Glutamatergic neuron (in vitro differentiated cells): ENCODE results near the gene LYL1. TPM values are rescaled to one million over a fixed set of nuclear protein-coding genes. Genes with fewer than 3 reads are reported as not detected.
A peak's percentile ranks its signal among the peaks of the same experiment; 100 is the strongest.

Experiments
- DNase-seq: peaks from one replicate; pipeline ENCODE4 v3.0.0; 2022
- H3K27ac Mint-ChIP-seq: one replicate; pipeline ENCODE4 v1.8.0; 2020; ENCODE audit warnings: mild to moderate bottlenecking, mixed read lengths, inconsistent platforms; ENCODE audit not compliant: unreplicated experiment
- H3K27me3 Mint-ChIP-seq: one replicate; pipeline ENCODE4 v1.8.0; 2020; ENCODE audit warnings: mild to moderate bottlenecking, moderate library complexity, mixed read lengths, inconsistent platforms; ENCODE audit not compliant: unreplicated experiment
- H3K36me3 Mint-ChIP-seq: one replicate; pipeline ENCODE4 v1.8.0; 2020; ENCODE audit warnings: mild to moderate bottlenecking, mixed read lengths, inconsistent platforms; ENCODE audit not compliant: unreplicated experiment
- H3K4me1 Mint-ChIP-seq: one replicate; pipeline ENCODE4 v1.8.0; 2020; ENCODE audit warnings: mild to moderate bottlenecking, low read depth, mixed read lengths, inconsistent platforms; ENCODE audit not compliant: unreplicated experiment
- H3K4me3 Mint-ChIP-seq: one replicate; pipeline ENCODE4 v1.8.0; 2020; ENCODE audit warnings: mild to moderate bottlenecking, mixed read lengths, inconsistent platforms; ENCODE audit not compliant: unreplicated experiment
- H3K9me3 Mint-ChIP-seq: one replicate; pipeline ENCODE4 v1.8.0; 2020; ENCODE audit warnings: mild to moderate bottlenecking, moderate library complexity, mixed read lengths, inconsistent platforms; ENCODE audit not compliant: unreplicated experiment
- CTCF ChIP-seq: fragments of 200-600 bp; sonication (generic); IDR thresholded peaks from one replicate; pipeline ENCODE4 v1.5.0; 2021; ENCODE audit not compliant: partially characterized antibody, unreplicated experiment
- total RNA-seq: library from RNA; stranded (reverse); fragmentation: NEBNext Ultra II Directional; extraction: Animal tissue kit (Norgen Biotek cat#: 25700); gene quantifications from one replicate; pipeline ENCODE4 v1.2.1, GENCODE V29; 2021; ENCODE audit not compliant: unreplicated experiment

Gene LYL1
- total RNA-seq, 1 donor from 2014 or later: 1.3 TPM

- Mint-ChIP-seq H3K4me3 (no peak overlapping the region), H3K9me3 (peaks cover 6% of the 10 kb centered on the region), H3K4me1 (peaks cover 20% of the 10 kb centered on the region), H3K27me3 (peaks cover 10% of the 10 kb centered on the region), H3K36me3 (no peaks in the 10 kb centered on the region), H3K27ac (no peak overlapping the region)
- DNase-seq: no peak
- TF ChIP-seq CTCF: no peak
Measured at GRCh38 chr19:13064092-13064489, 38.6 kb downstream of the LYL1 start.

DNA sequence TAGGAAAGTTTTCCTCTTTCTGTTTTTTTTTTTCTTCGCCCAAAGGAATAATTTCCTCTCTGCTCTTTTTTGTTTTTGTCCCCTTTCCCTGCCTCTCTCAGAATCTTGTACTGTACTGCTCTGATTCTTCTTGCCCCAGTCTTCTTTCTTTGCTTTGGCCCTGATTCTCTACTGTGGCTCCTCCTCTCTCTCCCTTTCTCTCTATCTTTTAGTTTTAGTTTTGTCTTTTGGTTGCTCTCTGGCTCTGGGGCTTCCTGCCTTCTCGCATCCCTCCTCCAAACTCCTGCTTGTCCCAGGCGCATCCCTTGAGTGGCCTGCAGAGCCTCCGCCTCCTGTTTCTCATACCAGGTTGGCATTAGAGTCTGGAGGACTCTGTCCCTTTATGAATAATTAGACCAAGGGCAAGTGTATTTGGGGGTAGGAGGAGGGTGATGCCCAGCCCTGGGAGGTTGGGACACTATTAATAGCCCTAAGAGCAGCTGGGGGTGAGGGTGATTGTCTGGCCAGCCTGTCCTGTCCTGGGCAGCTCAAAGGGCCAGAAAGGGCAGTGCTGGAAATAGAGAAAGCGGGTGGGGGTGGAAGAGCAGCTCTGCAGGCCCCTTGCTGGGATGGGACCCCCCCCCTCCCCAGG is 39.1 kb downstream of the LYL1 start:
- Mint-ChIP-seq H3K27ac (no peak overlapping the region), H3K4me3 (no peak overlapping the region), H3K9me3 (peaks cover 6% of the 10 kb centered on the region), H3K27me3 (peaks cover 11% of the 10 kb centered on the region), H3K4me1 (peaks cover 22% of the 10 kb centered on the region), H3K36me3 (no peaks in the 10 kb centered on the region)
- DNase-seq: no peak
- no peak for TF ChIP-seq CTCF

DNA sequence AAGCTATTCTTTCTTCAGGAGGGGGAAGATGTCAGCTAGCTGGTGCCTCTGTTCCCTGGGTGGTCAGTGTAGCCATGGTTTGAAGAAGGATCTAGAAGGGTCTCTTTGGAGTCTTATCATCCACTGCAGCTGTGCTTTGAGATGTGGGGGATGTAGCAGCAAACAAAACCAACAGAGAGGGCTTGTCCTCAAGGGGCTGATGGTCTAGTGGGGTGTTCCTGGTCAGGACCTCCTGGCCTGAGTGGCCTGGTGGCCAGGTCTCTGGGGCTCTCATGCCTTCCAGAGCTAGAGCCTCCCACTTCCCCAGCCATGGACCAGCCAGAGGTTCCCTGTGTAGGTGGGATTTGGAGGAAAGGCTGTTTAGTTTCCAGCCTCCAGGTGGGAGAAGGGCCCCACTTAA is 40.3 kb downstream of the LYL1 start:
- Mint-ChIP-seq H3K27ac (no peak overlapping the region), H3K27me3 (peaks cover 10% of the 10 kb centered on the region), H3K4me1 (peaks cover 22% of the 10 kb centered on the region), H3K4me3 (no peak overlapping the region), H3K9me3 (peaks cover 6% of the 10 kb centered on the region), H3K36me3 (no peaks in the 10 kb centered on the region)
- DNase-seq: no peak
- no peak for TF ChIP-seq CTCF

DNA sequence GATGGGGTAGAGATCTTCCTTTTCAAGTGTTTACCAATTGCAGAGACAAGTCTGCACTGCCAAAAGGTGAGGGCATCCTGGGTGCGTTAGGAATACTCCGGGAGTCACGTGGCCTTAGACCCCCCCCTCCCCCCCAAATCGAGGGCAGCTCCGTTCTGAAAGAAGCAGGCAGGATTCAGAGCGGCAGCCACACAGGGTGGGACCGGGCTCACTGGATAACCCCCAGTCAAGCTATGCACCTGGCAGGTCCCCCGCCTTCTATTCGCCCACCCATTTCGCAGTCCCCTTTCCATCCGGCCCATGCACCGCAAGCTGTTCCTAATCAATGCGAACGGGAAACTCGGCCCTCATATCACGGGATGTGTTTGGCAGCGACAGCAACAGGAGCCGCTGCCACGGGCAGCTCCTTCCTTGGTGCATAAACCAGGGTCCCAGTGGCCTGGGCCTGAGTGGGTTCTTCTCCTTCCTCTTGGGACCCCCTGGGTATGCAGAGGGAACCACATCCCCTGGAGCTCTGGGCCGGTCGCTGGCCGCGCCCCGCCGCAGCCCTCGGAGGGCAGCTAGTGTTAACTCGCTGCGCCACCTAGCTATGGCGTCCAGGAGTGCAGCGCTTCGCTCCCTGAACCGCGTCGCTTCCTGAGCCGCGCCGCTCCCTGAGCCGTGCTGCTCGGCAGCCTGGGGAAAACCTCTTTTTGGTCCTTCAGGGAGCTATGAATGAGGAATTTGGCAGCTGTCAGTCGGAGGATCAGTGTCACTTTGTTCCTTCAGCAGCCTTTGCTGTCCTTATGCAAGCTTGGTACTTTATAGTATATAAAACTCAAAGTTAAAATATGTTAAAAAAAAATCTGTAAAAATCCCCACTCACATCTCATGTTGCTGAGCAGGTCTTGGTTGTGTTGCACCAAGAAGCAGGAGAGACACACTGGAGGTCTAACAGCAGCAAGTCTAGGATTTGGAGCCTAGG is 41.4 kb downstream of the LYL1 start:
- Mint-ChIP-seq H3K36me3 (no peaks in the 10 kb centered on the region), H3K9me3 (peaks cover 6% of the 10 kb centered on the region), H3K27me3 (peaks cover 5% of the 10 kb centered on the region), H3K27ac (no peak overlapping the region), H3K4me1 (peaks cover 24% of the 10 kb centered on the region), H3K4me3 (peak overlapping the region; percentile 68)
- peak; percentile 92 for DNase-seq
- peak; percentile 96 for TF ChIP-seq CTCF
